ENCODE data around the gene CPB2.

The CPB2 gene

DNA sequence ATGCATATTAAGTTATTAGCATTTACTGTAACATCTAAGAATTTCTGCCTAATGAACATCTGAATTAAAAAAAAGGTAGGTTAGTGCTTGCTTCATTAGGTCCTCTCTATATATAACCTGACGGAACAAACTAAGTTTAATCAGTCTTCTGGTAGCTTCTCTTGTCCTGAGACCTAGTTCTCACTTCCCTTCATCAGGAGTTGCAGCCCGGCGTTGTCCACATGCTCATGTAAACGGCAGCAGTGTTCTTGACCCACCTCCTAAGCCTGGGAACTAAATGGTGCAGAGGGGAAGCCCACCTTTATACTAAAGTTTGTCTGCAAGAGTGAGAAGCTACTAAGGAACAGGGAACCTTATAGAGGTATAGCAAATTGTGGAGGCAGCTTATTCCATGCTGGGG lies 31.9 kb upstream of the CPB2 start:
- no peaks in the 10 kb centered on the region for H3K36me3 ChIP-seq (ENCODE audit: insufficient read depth, low read length)
- no peak overlapping the region for H2AFZ ChIP-seq (ENCODE audit: low read depth, low read length)
- no peaks in the 10 kb centered on the region for H3K9me3 ChIP-seq (ENCODE audit: low read length)
- no peak overlapping the region for H3K4me3 ChIP-seq (ENCODE audit: low read length)
- no peaks in the 10 kb centered on the region for H3K27me3 ChIP-seq (ENCODE audit: insufficient read depth, low read length)
- no peaks in the 10 kb centered on the region for H3K4me1 ChIP-seq (ENCODE audit: insufficient read depth, low read length)

DNA sequence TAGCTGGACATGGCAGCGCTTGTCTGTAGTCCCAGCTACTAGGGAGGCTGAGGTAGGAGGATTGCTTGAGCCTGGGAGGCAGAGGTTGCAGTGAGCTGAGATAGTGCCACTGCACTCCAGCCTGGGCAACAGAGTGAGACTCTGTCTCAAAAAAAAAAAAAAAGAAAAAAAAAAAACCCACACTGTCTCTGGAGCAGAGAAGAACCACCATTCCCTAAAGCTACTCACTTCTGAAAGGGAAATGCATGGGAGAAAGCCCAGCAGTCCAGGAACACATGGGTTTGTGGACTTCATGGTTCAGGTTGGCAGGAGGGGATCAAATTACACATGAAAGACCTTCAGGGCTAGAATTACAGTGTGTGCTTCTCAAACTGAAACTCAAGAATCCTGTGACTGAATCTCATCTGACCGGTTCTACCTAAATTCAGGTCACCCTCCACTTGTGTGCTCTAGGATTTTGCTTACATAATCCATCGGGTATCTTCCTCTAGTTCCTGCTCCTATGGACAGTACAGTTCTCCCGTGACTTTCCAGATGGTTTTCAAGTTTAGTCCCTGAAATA lies 30.2 kb upstream of the CPB2 start:
- Histone ChIP-seq H3K27me3 (ENCODE audit: insufficient read depth, low read length) (no peaks in the 10 kb centered on the region), H2AFZ (ENCODE audit: low read depth, low read length) (no peak overlapping the region), H3K9me3 (ENCODE audit: low read length) (no peaks in the 10 kb centered on the region), H3K36me3 (ENCODE audit: insufficient read depth, low read length) (no peaks in the 10 kb centered on the region), H3K4me3 (ENCODE audit: low read length) (no peak overlapping the region), H3K4me1 (ENCODE audit: insufficient read depth, low read length) (no peaks in the 10 kb centered on the region)

DNA sequence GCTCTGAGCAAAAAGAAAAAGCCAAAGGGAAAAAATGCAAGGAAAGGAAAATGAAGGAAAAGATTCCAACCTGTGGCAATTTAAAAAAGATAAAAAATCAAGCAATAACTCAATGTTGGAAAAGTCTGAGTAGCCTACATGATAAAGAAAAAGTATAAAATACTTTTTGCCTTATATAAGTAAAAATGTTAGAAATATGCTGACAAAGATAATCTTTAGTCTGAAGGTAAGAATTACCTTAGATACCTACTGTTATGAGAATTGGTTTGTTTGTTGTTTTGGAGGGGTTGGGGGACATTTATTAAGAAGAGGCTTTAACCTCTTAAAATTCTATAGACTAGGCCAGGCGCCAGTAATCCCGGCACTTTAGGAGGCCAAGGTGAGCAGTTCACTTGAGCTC lies 29.7 kb upstream of the CPB2 start:
- Histone ChIP-seq H3K4me3 (ENCODE audit: low read length) (no peak overlapping the region), H3K9me3 (ENCODE audit: low read length) (no peaks in the 10 kb centered on the region), H3K27me3 (ENCODE audit: insufficient read depth, low read length) (no peaks in the 10 kb centered on the region), H3K4me1 (ENCODE audit: insufficient read depth, low read length) (no peaks in the 10 kb centered on the region), H2AFZ (ENCODE audit: low read depth, low read length) (no peak overlapping the region), H3K36me3 (ENCODE audit: insufficient read depth, low read length) (no peaks in the 10 kb centered on the region)

DNA sequence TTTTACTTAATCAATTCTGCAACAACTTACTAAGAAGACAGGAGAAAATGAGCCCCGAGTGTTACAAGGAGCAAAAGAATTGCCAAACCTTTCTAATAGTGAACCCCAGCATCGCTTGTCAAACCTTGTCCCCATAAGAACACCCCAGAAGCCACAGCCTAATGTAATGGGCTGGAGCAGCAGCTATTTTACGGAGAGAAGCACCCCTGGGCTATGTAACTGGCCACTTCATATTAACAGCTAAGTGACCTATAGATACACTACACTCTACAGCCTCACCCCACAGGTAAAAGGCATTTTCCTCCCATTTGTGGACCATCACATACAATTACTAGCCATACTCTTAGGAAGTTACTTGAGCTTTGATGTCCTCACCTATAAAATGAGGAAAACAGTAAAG lies 27.3 kb upstream of the CPB2 start:
- H3K27me3 ChIP-seq (ENCODE audit: insufficient read depth, low read length), result no peaks in the 10 kb centered on the region
- H3K36me3 ChIP-seq (ENCODE audit: insufficient read depth, low read length), result no peaks in the 10 kb centered on the region
- H3K4me3 ChIP-seq (ENCODE audit: low read length), result no peak overlapping the region
- H3K9me3 ChIP-seq (ENCODE audit: low read length), result no peaks in the 10 kb centered on the region
- no peak overlapping the region for H2AFZ ChIP-seq (ENCODE audit: low read depth, low read length)
- no peaks in the 10 kb centered on the region for H3K4me1 ChIP-seq (ENCODE audit: insufficient read depth, low read length)

DNA sequence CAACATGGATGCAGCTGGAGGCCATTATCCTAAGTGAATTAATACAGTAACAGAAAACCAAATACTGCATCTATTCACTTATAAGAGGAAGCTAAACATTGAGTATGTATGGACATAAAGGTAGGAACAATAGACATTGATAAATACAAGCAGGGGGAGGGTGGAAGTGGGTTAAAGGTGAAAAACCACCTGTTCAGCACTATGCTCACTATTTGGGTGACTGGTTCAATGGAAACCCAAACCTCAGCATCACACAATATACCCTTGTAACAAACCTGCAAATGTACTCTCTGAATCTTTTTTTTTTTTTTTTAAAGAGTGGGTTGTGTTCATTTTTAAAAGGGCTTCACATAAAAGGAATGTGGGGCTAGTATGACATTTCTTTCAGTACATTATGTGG lies 26.9 kb upstream of the CPB2 start:
- no peaks in the 10 kb centered on the region for H3K36me3 ChIP-seq (ENCODE audit: insufficient read depth, low read length)
- no peak overlapping the region for H3K4me3 ChIP-seq (ENCODE audit: low read length)

DNA sequence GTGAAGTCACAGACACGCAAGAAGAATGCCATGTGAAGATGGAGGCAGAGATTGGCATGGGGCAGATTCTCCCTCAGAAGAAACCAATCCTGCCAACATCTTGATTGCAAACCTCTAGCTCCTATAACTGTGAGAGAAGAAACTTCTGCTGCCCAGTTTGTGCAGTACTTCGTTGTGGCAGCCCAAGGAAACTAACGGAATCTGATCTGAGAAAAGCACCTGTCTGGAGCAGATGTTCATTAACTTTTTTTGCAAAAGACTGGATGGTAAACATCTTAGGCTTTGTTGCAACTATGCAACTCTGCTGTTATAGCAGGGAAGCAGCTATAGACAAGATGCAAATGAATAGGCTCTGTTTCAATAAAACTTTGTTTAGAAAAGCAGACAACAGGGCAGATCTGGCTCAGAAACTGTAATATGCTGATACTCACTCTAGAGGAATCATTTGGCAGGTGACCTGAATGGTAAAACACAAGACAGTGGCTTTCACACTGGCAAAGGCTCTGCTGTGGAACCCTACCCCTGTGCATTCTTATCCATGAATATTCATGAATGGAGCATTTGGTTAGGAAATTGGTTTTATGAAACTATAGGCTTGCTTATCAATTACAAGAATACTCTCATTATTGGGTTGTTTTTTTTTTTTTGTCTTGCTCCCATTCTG lies 25.3 kb upstream of the CPB2 start:
- no peaks in the 10 kb centered on the region for H3K27me3 ChIP-seq (ENCODE audit: insufficient read depth, low read length)
- no peak overlapping the region for H3K4me3 ChIP-seq (ENCODE audit: low read length)

More for the DNA sequence above, 26.9 kb upstream of the CPB2 start:
- Histone ChIP-seq H3K27me3 (ENCODE audit: insufficient read depth, low read length) (no peaks in the 10 kb centered on the region), H3K9me3 (ENCODE audit: low read length) (no peaks in the 10 kb centered on the region), H3K4me1 (ENCODE audit: insufficient read depth, low read length) (no peaks in the 10 kb centered on the region), H2AFZ (ENCODE audit: low read depth, low read length) (no peak overlapping the region)

DNA sequence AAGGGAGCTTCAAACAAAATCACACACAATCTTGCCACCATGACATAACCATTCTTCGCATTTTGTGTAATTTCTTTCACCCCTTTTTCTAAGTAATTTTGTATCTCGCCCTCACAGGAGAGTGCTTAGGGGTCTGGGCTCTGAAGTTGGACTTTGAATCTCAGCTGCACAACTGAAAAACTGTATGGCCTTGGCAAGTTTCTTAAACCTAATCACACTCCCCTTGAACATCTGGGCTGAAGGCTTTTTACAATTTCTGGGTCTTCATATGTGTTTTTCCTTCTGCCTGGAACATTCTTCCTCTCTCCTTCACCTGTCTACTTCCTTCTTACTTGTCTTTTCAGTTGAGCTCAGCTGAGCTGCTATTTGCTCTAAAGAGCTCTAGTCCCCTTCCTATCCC lies 24.3 kb upstream of the CPB2 start:
- no peaks in the 10 kb centered on the region for H3K27me3 ChIP-seq (ENCODE audit: insufficient read depth, low read length)
- H3K36me3 ChIP-seq (ENCODE audit: insufficient read depth, low read length), result no peaks in the 10 kb centered on the region
- H3K4me3 ChIP-seq (ENCODE audit: low read length), result no peak overlapping the region
- H3K4me1 ChIP-seq (ENCODE audit: insufficient read depth, low read length), result no peaks in the 10 kb centered on the region
- no peak overlapping the region for H2AFZ ChIP-seq (ENCODE audit: low read depth, low read length)
- H3K9me3 ChIP-seq (ENCODE audit: low read length), result no peaks in the 10 kb centered on the region

More for the DNA sequence above, 25.3 kb upstream of the CPB2 start:
- H3K9me3 ChIP-seq (ENCODE audit: low read length), result no peaks in the 10 kb centered on the region
- no peak overlapping the region for H2AFZ ChIP-seq (ENCODE audit: low read depth, low read length)
- no peaks in the 10 kb centered on the region for H3K36me3 ChIP-seq (ENCODE audit: insufficient read depth, low read length)
- no peaks in the 10 kb centered on the region for H3K4me1 ChIP-seq (ENCODE audit: insufficient read depth, low read length)

DNA sequence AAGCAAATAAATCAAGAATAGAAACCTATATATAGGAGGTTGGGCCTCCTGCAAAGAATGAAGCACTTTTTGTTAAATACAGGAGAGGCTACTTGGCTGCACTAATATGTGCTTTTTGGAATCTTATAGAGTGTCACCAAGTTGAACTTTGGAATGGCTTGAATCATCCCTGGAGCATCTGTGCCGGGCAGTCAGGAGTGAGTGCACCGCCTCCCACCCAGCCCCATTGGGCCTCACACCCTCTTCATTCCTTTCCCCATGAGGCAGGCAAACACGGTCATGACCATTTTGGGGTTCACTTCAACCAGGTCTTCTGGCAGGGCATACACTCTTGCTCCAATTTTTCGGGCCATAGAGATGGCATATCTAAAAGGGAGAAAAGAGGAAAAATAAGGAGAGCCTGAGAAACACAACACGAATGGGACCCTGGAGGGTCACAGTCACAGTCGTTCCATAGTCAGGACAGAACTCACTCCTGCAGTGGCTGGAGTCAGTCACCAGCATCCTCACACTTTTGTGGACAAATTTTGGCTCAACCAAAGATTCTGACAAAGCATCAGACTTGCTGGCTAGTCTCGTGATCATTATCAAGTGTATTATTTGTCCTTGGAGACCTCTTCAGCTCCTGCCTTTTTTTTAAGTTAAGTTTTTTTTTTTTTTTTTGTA lies 22.7 kb upstream of the CPB2 start:
- no peaks in the 10 kb centered on the region for H3K9me3 ChIP-seq (ENCODE audit: low read length)
- no peak overlapping the region for H3K4me3 ChIP-seq (ENCODE audit: low read length)
- no peaks in the 10 kb centered on the region for H3K27me3 ChIP-seq (ENCODE audit: insufficient read depth, low read length)
- no peaks in the 10 kb centered on the region for H3K36me3 ChIP-seq (ENCODE audit: insufficient read depth, low read length)
- H2AFZ ChIP-seq (ENCODE audit: low read depth, low read length), result no peak overlapping the region
- H3K4me1 ChIP-seq (ENCODE audit: insufficient read depth, low read length), result no peaks in the 10 kb centered on the region

DNA sequence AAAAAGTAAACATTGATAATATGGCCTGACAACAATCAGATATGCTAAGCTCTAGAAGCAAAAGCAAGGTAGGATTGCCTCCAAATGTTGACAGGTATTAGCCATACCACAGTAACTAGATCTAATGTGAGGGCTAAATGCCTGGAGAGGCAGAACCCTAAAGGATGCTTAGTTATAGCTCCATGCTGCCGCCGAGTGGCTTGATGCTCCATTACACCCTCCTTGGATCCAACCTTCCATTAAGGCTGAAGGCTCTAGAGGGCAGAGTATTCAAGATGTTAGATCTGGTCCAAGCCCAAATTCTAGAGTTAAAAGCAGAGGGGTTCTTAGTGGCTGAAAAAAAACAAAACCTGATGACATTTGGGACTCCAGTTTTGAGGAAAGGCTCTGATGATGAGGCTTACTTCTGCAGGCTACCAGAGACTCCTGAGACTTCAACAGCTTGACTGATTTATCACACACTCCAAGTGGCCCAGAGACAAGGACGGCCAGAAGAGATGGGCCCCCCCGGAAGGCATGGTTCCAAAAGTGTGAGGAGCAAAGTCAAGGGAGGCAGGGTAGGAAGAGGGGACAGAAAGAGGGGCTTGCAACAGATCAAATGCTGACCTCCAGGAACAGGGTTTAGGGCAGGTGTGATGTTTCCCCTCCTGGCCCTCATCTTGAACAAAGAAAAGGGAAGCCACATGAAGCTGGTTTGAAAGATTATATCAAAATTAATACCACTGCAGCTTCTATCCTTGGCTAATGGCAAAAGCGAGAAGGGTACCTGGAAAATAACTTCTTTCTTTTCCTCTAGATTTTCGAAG lies 21.9 kb upstream of the CPB2 start:
- Histone ChIP-seq H3K27me3 (ENCODE audit: insufficient read depth, low read length) (no peaks in the 10 kb centered on the region), H3K4me1 (ENCODE audit: insufficient read depth, low read length) (no peaks in the 10 kb centered on the region), H3K4me3 (ENCODE audit: low read length) (no peak overlapping the region), H3K36me3 (ENCODE audit: insufficient read depth, low read length) (no peaks in the 10 kb centered on the region), H2AFZ (ENCODE audit: low read depth, low read length) (no peak overlapping the region), H3K9me3 (ENCODE audit: low read length) (no peaks in the 10 kb centered on the region)

DNA sequence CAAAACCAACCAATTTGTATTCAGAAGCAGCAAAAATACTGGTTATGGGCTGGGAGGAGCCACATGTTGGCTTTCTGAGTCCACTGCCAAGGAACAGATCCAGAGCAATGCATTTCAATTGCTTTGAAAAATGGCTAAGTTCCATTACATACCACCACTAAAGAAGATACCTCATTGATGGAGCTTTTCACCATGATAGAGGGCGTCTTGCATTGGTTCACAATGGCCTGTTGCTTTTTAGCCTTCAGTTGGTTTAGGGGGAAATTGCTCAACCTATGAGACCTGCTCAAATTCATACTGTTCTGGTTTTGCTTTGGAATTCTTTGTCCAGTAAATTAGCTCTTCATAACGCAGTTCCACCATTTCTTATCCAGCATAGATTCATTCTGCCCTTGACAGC lies 21.2 kb upstream of the CPB2 start:
- Histone ChIP-seq H3K9me3 (ENCODE audit: low read length) (no peaks in the 10 kb centered on the region), H2AFZ (ENCODE audit: low read depth, low read length) (no peak overlapping the region), H3K4me3 (ENCODE audit: low read length) (no peak overlapping the region), H3K27me3 (ENCODE audit: insufficient read depth, low read length) (no peaks in the 10 kb centered on the region), H3K36me3 (ENCODE audit: insufficient read depth, low read length) (no peaks in the 10 kb centered on the region), H3K4me1 (ENCODE audit: insufficient read depth, low read length) (peaks cover under 1% of the 10 kb centered on the region)

DNA sequence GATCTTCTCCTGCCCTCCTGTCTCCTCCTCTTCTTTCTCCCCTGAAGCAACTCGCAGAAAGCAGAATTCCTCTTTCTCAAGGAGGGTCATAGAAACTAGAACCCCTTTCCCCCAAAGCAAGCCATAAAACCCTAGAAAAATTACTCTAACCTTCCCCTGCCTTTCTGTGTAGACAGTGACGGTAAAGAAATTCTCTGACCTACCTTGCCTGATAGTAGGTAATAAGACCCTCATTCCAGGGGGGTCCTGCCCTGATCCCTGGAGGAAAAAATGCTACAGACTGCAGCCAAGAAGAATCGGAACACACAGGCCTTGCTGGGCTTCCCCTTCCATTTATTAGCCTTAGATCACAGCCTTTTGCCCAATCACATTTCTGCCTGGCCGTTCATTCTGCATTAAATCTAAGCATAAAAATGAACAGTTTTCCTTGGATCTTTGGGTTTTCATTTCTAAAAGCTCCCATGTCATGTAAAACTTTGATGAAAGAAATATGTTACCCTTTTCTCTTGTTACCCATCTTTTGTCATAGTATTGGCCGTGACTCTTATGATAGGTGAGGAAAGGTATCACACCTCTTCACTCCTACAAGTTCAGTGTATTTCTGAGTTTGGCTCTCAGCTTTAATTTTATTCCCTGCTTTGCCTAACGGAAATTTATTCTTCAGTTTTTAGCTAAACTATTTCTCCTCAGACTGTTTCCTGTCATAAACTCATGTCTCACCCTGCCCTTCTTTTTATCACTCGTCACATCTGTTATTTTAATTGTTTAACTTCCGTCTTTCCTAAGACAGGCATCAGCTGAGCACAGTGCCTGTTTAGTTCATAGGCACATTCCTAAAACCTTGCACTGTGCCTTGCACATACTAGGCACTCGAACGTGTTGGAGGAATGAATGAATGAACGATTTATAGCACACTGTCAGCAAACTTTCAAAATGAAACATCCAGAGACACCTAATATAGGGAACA lies 20.4 kb upstream of the CPB2 start:
- H3K4me1 ChIP-seq (ENCODE audit: insufficient read depth, low read length), result peaks cover 9% of the 10 kb centered on the region
- no peaks in the 10 kb centered on the region for H3K36me3 ChIP-seq (ENCODE audit: insufficient read depth, low read length)
- no peaks in the 10 kb centered on the region for H3K27me3 ChIP-seq (ENCODE audit: insufficient read depth, low read length)
- H3K4me3 ChIP-seq (ENCODE audit: low read length), result no peak overlapping the region
- no peaks in the 10 kb centered on the region for H3K9me3 ChIP-seq (ENCODE audit: low read length)
- H2AFZ ChIP-seq (ENCODE audit: low read depth, low read length), result no peak overlapping the region

DNA sequence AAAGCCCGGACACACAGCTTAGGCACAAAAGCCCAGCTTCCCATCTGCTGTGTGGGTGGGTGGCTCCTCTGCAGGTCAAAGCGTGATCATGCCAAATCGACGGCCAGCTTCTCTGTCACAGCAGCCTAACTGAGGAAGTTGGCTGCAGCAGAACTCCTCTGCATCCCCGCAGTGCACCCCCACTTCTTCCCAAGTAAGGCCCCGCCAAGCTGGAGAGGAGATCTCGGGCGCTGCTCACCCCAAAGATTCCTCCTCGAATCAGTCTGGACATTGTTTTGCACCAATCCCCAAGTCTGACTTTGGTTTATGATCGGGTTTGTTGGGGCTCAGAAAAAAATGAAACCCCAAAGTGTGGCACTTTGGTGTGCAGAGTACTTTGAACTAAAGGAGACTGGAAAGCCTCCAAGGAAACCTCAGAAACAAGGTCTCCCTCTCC lies 19.7 kb upstream of the CPB2 start:
- Histone ChIP-seq H3K27me3 (ENCODE audit: insufficient read depth, low read length) (no peaks in the 10 kb centered on the region), H3K9me3 (ENCODE audit: low read length) (no peaks in the 10 kb centered on the region), H3K4me1 (ENCODE audit: insufficient read depth, low read length) (peaks cover 13% of the 10 kb centered on the region), H3K4me3 (ENCODE audit: low read length) (no peak overlapping the region), H3K36me3 (ENCODE audit: insufficient read depth, low read length) (no peaks in the 10 kb centered on the region), H2AFZ (ENCODE audit: low read depth, low read length) (no peak overlapping the region)
